Transverse colon (tissue), 3 donors: ENCODE data around the gene TNS1.

Source experiments
- POLR2A ChIP-seq: fragments of 450-650 bp; IDR thresholded peaks from one replicate; pipeline ENCODE4 v1.6.1; 2016; ENCODE audit warnings: antibody characterized with exemption, mild to moderate bottlenecking, moderate library complexity
- TF ChIP-seq, protein P1 (sequence below), 5 experiments: fragments of 200-600 bp in 3 of 5; fragments of 450-650 bp in 2 of 5; sonication (generic) in 3 of 5; IDR thresholded peaks; 1 replicate in 2 of 5; 2 replicates in 3 of 5; pipeline ENCODE4 v1.5.1; 2016 to 2017; ENCODE audit warnings: antibody characterized with exemption in 5 of 5, inconsistent platforms in 3 of 5, mild to moderate bottlenecking in 2 of 5, moderate library complexity in 1 of 5

DNA sequence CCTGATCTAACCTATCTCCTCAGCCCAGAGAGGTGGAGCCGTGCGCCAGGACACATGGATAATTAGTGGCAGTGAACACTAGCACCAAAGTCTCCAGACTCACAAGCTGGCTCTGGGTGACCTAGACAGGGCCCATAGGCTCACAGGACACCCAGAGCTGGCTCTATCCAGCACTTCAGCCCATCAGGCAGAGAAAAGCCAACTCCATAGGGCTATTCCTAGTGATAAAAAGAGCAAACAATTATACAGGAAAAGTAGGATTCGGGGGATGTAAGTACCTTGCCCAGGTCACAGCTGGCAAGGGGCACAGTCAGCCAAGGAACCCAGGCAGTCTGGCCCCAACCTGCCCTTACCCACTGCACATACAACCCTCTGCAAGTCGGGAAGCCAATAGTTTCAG, 178.6 kb downstream of the TNS1 start:
- TF ChIP-seq, protein P1, sequence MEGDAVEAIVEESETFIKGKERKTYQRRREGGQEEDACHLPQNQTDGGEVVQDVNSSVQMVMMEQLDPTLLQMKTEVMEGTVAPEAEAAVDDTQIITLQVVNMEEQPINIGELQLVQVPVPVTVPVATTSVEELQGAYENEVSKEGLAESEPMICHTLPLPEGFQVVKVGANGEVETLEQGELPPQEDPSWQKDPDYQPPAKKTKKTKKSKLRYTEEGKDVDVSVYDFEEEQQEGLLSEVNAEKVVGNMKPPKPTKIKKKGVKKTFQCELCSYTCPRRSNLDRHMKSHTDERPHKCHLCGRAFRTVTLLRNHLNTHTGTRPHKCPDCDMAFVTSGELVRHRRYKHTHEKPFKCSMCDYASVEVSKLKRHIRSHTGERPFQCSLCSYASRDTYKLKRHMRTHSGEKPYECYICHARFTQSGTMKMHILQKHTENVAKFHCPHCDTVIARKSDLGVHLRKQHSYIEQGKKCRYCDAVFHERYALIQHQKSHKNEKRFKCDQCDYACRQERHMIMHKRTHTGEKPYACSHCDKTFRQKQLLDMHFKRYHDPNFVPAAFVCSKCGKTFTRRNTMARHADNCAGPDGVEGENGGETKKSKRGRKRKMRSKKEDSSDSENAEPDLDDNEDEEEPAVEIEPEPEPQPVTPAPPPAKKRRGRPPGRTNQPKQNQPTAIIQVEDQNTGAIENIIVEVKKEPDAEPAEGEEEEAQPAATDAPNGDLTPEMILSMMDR (IDR thresholded peaks at IDR 0.05), result no peak
- TF ChIP-seq POLR2A, result no peak
